Measurements from ENCODE around the gene DAPK2.

DAPK2 gene

GRCh38 chr15:63879995-63880394 is 166.3 kb downstream of the DAPK2 start:
- TF ChIP-seq GLIS3 (CRISPR knock-in tag; IDR thresholded peaks at IDR 0.05), result no peak
- TF ChIP-seq CREB5 (CRISPR knock-in tag; IDR thresholded peaks at IDR 0.05; ENCODE audit: low read depth), result no peak
- TF ChIP-seq ISL1 (CRISPR knock-in tag; IDR thresholded peaks at IDR 0.05), result no peak
- no peak for TF ChIP-seq BACH2 (CRISPR knock-in tag; IDR thresholded peaks at IDR 0.05; ENCODE audit: borderline replicate concordance)
- no peak for TF ChIP-seq TCF4 (CRISPR knock-in tag; IDR thresholded peaks at IDR 0.05; ENCODE audit: borderline replicate concordance)
- no peak for TF ChIP-seq ZNF70 (CRISPR knock-in tag; IDR thresholded peaks at IDR 0.05)
- TF ChIP-seq TOX (CRISPR knock-in tag; IDR thresholded peaks at IDR 0.05; ENCODE audit: borderline replicate concordance), result no peak
- no peak for TF ChIP-seq ZFP3 (CRISPR knock-in tag; IDR thresholded peaks at IDR 0.05)
- no peak for TF ChIP-seq ESRRG (CRISPR knock-in tag; IDR thresholded peaks at IDR 0.05)
- TF ChIP-seq ZC3H10 (CRISPR knock-in tag; IDR thresholded peaks at IDR 0.05), result no peak
- no peak for TF ChIP-seq OSR1 (CRISPR knock-in tag; IDR thresholded peaks at IDR 0.05)
- ATAC-seq, result no peak

GRCh38 chr15:63879211-63879610 is 167.1 kb downstream of the DAPK2 start:
- no peak for TF ChIP-seq TSHZ2 (CRISPR knock-in tag; IDR thresholded peaks at IDR 0.05)
- no peak for ATAC-seq

- ATAC-seq, result no peak
- TF ChIP-seq ESRRG (CRISPR knock-in tag; IDR thresholded peaks at IDR 0.05) (no peak), POU6F1 (CRISPR knock-in tag; IDR thresholded peaks at IDR 0.05; ENCODE audit: borderline replicate concordance, low read depth) (no peak), ZNF70 (CRISPR knock-in tag; IDR thresholded peaks at IDR 0.05) (no peak)
Measured at GRCh38 chr15:63877713-63878271, 168.5 kb downstream of the DAPK2 start.

GRCh38 chr15:63876085-63876662 is 170.1 kb downstream of the DAPK2 start:
- TF ChIP-seq ZNF565 (CRISPR knock-in tag; conservative IDR thresholded peaks at IDR 0.05; ENCODE audit: low read depth), result no peak
- TF ChIP-seq ESRRG (CRISPR knock-in tag; IDR thresholded peaks at IDR 0.05), result no peak
- ATAC-seq, result no peak

- ATAC-seq, result no peak
- TF ChIP-seq PATZ1 (CRISPR knock-in tag; IDR thresholded peaks at IDR 0.05; ENCODE audit: borderline replicate concordance), result no peak
- no peak for TF ChIP-seq ZNF8 (CRISPR knock-in tag; IDR thresholded peaks at IDR 0.05)
- no peak for TF ChIP-seq BACH2 (CRISPR knock-in tag; IDR thresholded peaks at IDR 0.05; ENCODE audit: borderline replicate concordance)
- TF ChIP-seq TOX (CRISPR knock-in tag; IDR thresholded peaks at IDR 0.05; ENCODE audit: borderline replicate concordance), result no peak
- no peak for TF ChIP-seq ZFP30 (CRISPR knock-in tag; IDR thresholded peaks at IDR 0.05)
- TF ChIP-seq OSR1 (CRISPR knock-in tag; IDR thresholded peaks at IDR 0.05), result no peak
- no peak for TF ChIP-seq ZC3H10 (CRISPR knock-in tag; IDR thresholded peaks at IDR 0.05)
- TF ChIP-seq PPARA (CRISPR knock-in tag; IDR thresholded peaks at IDR 0.05; ENCODE audit: borderline replicate concordance), result no peak
- no peak for TF ChIP-seq ZNF565 (CRISPR knock-in tag; conservative IDR thresholded peaks at IDR 0.05; ENCODE audit: low read depth)
- no peak for TF ChIP-seq ISL1 (CRISPR knock-in tag; IDR thresholded peaks at IDR 0.05)
- TF ChIP-seq CSDC2 (CRISPR knock-in tag; IDR thresholded peaks at IDR 0.05), result no peak
- TF ChIP-seq ZFP3 (CRISPR knock-in tag; IDR thresholded peaks at IDR 0.05), result no peak
- no peak for TF ChIP-seq TCF4 (CRISPR knock-in tag; IDR thresholded peaks at IDR 0.05; ENCODE audit: borderline replicate concordance)
Measured at GRCh38 chr15:63874616-63875015, 171.7 kb downstream of the DAPK2 start.
